IMR-90 (cell line): ENCODE data around the gene DMXL1. TPM values are rescaled to one million over a fixed set of nuclear protein-coding genes. Genes with fewer than 3 reads are reported as not detected.

ENCODE experiments used
- ATAC-seq: fragments of 200-7000 bp; cut with Tn5 transposase; 2 replicates; pipeline ENCODE4 v1.9.1; 2020; ENCODE audit warnings: low read depth, mild to moderate bottlenecking, moderate library complexity
- BruUV-seq: library from RNA; stranded (reverse); fragments of 400-500 nt; replicated peaks from 2 replicates; lab custom pipeline; 2021; lab: Mats Ljungman, UMichigan
- CTCF ChIA-PET: fragments of 300-600 bp; formaldehyde crosslinking; extraction: SDS; loops from one replicate; lab custom pipeline; 2021; ENCODE audit warnings: antibody characterized with exemption; lab: Yijun Ruan, JAX
- POLR2A ChIA-PET: fragments of 300-600 bp; sonication (Branson Sonifier 250); formaldehyde crosslinking; loops from one replicate; lab custom pipeline; 2022; ENCODE audit warnings: antibody characterized with exemption; ENCODE audit not compliant: unreplicated experiment; lab: Charles Lee
- DNase-seq: peaks from one replicate; pipeline ENCODE4 v3.0.0; 2013
- H2AFZ ChIP-seq: replicated peaks from 2 replicates; pipeline ENCODE3; 2013; ENCODE audit warnings: low read length, mild to moderate bottlenecking; ENCODE audit not compliant: poor library complexity
- H2AK5ac ChIP-seq: 2 replicates; pipeline ENCODE4 v1.6.1; 2013; ENCODE audit warnings: low read depth, low read length, inconsistent platforms
- H2AK9ac ChIP-seq: replicated peaks from 2 replicates; pipeline ENCODE3; 2013; ENCODE audit warnings: mild to moderate bottlenecking, low read depth, low read length, moderate library complexity; ENCODE audit not compliant: poor library complexity
- H2BK120ac ChIP-seq: 2 replicates; pipeline ENCODE4 v1.6.1; 2013; ENCODE audit warnings: low read depth, low read length, inconsistent platforms
- H2BK15ac ChIP-seq: 3 replicates; pipeline ENCODE4 v1.6.1; 2013; ENCODE audit warnings: low read depth, low read length, inconsistent platforms
- H2BK20ac ChIP-seq: 2 replicates; pipeline ENCODE4 v1.6.1; 2013; ENCODE audit warnings: low read depth, mild to moderate bottlenecking, inconsistent platforms, low read length, moderate library complexity
- H2BK5ac ChIP-seq: 2 replicates; pipeline ENCODE4 v1.6.1; 2013; ENCODE audit warnings: mild to moderate bottlenecking, low read depth, low read length, inconsistent platforms; ENCODE audit not compliant: poor library complexity, severe bottlenecking
- H3K14ac ChIP-seq: replicated peaks from 2 replicates; pipeline ENCODE4 v1.6.1; 2013; ENCODE audit warnings: low read depth, low read length, inconsistent platforms
- H3K18ac ChIP-seq: 2 replicates; pipeline ENCODE4 v1.6.1; 2013; ENCODE audit warnings: low read depth, low read length, control low read depth
- H3K23ac ChIP-seq: 2 replicates; pipeline ENCODE4 v1.6.1; 2013; ENCODE audit warnings: low read depth, low read length, inconsistent platforms
- H3K27ac ChIP-seq: 2 replicates; pipeline ENCODE4 v1.5.1; 2013; ENCODE audit warnings: mild to moderate bottlenecking, control low read depth, low read length; ENCODE audit not compliant: insufficient read depth
- H3K27me3 ChIP-seq: 2 replicates; pipeline ENCODE4 v1.6.1; 2013; ENCODE audit warnings: low read length; ENCODE audit not compliant: control insufficient read depth, insufficient read depth
- H3K36me3 ChIP-seq: 2 replicates; pipeline ENCODE4 v1.6.1; 2013; ENCODE audit warnings: low read length, mixed read lengths; ENCODE audit not compliant: control insufficient read depth, insufficient read depth
- H3K4ac ChIP-seq: 2 replicates; pipeline ENCODE4 v1.6.1; 2013; ENCODE audit warnings: low read depth, low read length, inconsistent platforms
- H3K4me1 ChIP-seq: 2 replicates; pipeline ENCODE4 v1.6.1; 2013; ENCODE audit warnings: low read length, mixed read lengths; ENCODE audit not compliant: control insufficient read depth, insufficient read depth
- H3K4me2 ChIP-seq: 2 replicates; pipeline ENCODE4 v1.6.1; 2013; ENCODE audit warnings: low read depth, mild to moderate bottlenecking, control low read depth, low read length, moderate library complexity
- H3K4me3 ChIP-seq: 2 replicates; pipeline ENCODE4 v1.5.1; 2013; ENCODE audit warnings: low read depth, mild to moderate bottlenecking, control low read depth, low read length, moderate library complexity; ENCODE audit not compliant: insufficient read depth
- H3K56ac ChIP-seq: 2 replicates; pipeline ENCODE4 v1.6.1; 2013; ENCODE audit warnings: low read length, inconsistent platforms; ENCODE audit not compliant: insufficient read depth; ENCODE audit errors: extremely low read depth
- H3K79me1 ChIP-seq, 2 experiments: 2 replicates each; pipeline ENCODE4 v1.6.1; 2013; ENCODE audit warnings: low read length in 2 of 2, inconsistent platforms in 1 of 2, low read depth in 1 of 2
- H3K9ac ChIP-seq: 2 replicates; pipeline ENCODE4 v1.6.1; 2013; ENCODE audit warnings: low read depth, low read length, control low read depth
- H3K9me1 ChIP-seq: 2 replicates; pipeline ENCODE4 v1.6.1; 2013; ENCODE audit warnings: low read length, inconsistent platforms; ENCODE audit not compliant: insufficient read depth
- H3K9me3 ChIP-seq: 2 replicates; pipeline ENCODE4 v1.6.1; 2013; ENCODE audit warnings: low read length; ENCODE audit not compliant: control insufficient read depth, insufficient read depth
- H4K20me1 ChIP-seq: 2 replicates; pipeline ENCODE4 v1.6.1; 2013; ENCODE audit warnings: low read length, inconsistent platforms; ENCODE audit not compliant: insufficient read depth
- H4K5ac ChIP-seq: 2 replicates; pipeline ENCODE4 v1.6.1; 2013; ENCODE audit warnings: mild to moderate bottlenecking, low read depth, low read length, control low read depth
- H4K8ac ChIP-seq, 2 experiments: 2 replicates each; pipeline ENCODE4 v1.6.1; 2013; ENCODE audit warnings: low read depth in 2 of 2, low read length in 2 of 2, control low read depth in 1 of 2, inconsistent platforms in 1 of 2
- H4K91ac ChIP-seq: 2 replicates; pipeline ENCODE4 v1.6.1; 2013; ENCODE audit warnings: low read depth, low read length, inconsistent platforms; ENCODE audit not compliant: insufficient read depth
- BHLHE40 ChIP-seq: fragments of 150-350 bp; IDR thresholded peaks from 2 replicates; pipeline ENCODE4 v1.6.1; 2016; ENCODE audit warnings: mild to moderate bottlenecking, low read depth, low read length
- CEBPB ChIP-seq: IDR thresholded peaks from 2 replicates; pipeline ENCODE4 v1.6.1; 2012; ENCODE audit warnings: low read depth, low read length, improper control_type of control experiment
- CHD1 ChIP-seq: IDR thresholded peaks from 2 replicates; pipeline ENCODE4 v1.6.1; 2012; ENCODE audit warnings: low read depth, low read length, improper control_type of control experiment
- MAZ ChIP-seq: IDR thresholded peaks from 2 replicates; pipeline ENCODE4 v1.6.1; 2012; ENCODE audit warnings: low read depth, mild to moderate bottlenecking, low read length, improper control_type of control experiment, moderate library complexity, borderline replicate concordance
- MXI1 ChIP-seq: IDR thresholded peaks from 2 replicates; pipeline ENCODE4 v1.6.1; 2012; ENCODE audit warnings: low read depth, mild to moderate bottlenecking, low read length, moderate library complexity, borderline replicate concordance
- NFE2L2 ChIP-seq: fragments of 150-350 bp; IDR thresholded peaks from 2 replicates; pipeline ENCODE4 v1.6.1; 2016; ENCODE audit warnings: low read depth, mild to moderate bottlenecking, low read length
- RAD21 ChIP-seq: IDR thresholded peaks from 2 replicates; pipeline ENCODE4 v1.6.1; 2012; ENCODE audit warnings: low read length, improper control_type of control experiment
- RCOR1 ChIP-seq: IDR thresholded peaks from 2 replicates; pipeline ENCODE4 v1.6.1; 2012; ENCODE audit warnings: mild to moderate bottlenecking, low read length, improper control_type of control experiment; ENCODE audit not compliant: insufficient replicate concordance
- RFX5 ChIP-seq: IDR thresholded peaks from 2 replicates; pipeline ENCODE4 v1.8.0; 2012; ENCODE audit warnings: low read depth, mild to moderate bottlenecking, low read length, moderate library complexity
- SMC3 ChIP-seq: fragments of 150-350 bp; IDR thresholded peaks from 2 replicates; pipeline ENCODE4 v1.6.1; 2016; ENCODE audit warnings: low read depth, mild to moderate bottlenecking, antibody characterized with exemption, low read length, moderate library complexity
- WGBS, 2 experiments: methylation state at CpG; one replicate each; pipeline versions ENCODE4 v1.1.5 to v1.1.7; 2013; ENCODE audit warnings: missing lambda C conversion rate in 2 of 2; ENCODE audit not compliant: insufficient read length in 1 of 2; ENCODE audit errors: extremely low coverage in 2 of 2; 5-methylcytosine and 5-hydroxymethylcytosine counted together
- dilution Hi-C: fragments of 300-500 bp; cut with HindIII; formaldehyde crosslinking; loops from one replicate; pipeline ENCODE4 v1.14.3; 2018; ENCODE audit warnings: low sequenced_read_pairs; ENCODE audit not compliant: unreplicated experiment
- in situ Hi-C: fragments of 300-500 bp; cut with MboI; formaldehyde crosslinking; loops from 3 replicates; pipeline ENCODE4 v1.14.3; 2019; ENCODE audit warnings: low sequenced_read_pairs, inconsistent platforms, mixed read lengths
- intact Hi-C: fragments of 100-400 bp; cut with micrococcal nuclease; formaldehyde crosslinking; loops from 2 replicates; pipeline ENCODE4 v1.10.0; 2022
- polyA plus RNA-seq, 3 experiments: library from polyadenylated mRNA; depleted of rRNA; stranded (reverse); fragments of >200 nt; gene quantifications; 2 replicates each; pipeline ENCODE4 v1.2.3, GENCODE V29; 2012; ENCODE audit warnings: low replicate concordance in 1 of 3
- total RNA-seq: library from RNA; depleted of rRNA; stranded (reverse); fragments of >200 nt; gene quantifications from 2 replicates; pipeline ENCODE4 v1.2.3, GENCODE V29; 2012
- TF ChIP-seq, protein P1 (sequence below): fragments of 150-350 bp; IDR thresholded peaks from 2 replicates; pipeline ENCODE4 v1.6.1; 2016; ENCODE audit warnings: low read depth, mild to moderate bottlenecking, low read length, moderate library complexity, borderline replicate concordance
- TF ChIP-seq, protein P2 (sequence below): fragments of 150-350 bp; IDR thresholded peaks from 2 replicates; pipeline ENCODE4 v1.6.1; 2017; ENCODE audit warnings: mild to moderate bottlenecking, antibody characterized with exemption, low read length, low read depth
- TF ChIP-seq, protein P3 (sequence below): conservative IDR thresholded peaks from 2 replicates; pipeline ENCODE4 v1.5.1; 2012; ENCODE audit warnings: mild to moderate bottlenecking, low read depth, low read length, improper control_type of control experiment

DMXL1 gene
- total and polyA plus RNA-seq, 2 of the 4 experiments (the other 2 are of a cell fraction) = 8.1 to 21.5 TPM

DNA sequence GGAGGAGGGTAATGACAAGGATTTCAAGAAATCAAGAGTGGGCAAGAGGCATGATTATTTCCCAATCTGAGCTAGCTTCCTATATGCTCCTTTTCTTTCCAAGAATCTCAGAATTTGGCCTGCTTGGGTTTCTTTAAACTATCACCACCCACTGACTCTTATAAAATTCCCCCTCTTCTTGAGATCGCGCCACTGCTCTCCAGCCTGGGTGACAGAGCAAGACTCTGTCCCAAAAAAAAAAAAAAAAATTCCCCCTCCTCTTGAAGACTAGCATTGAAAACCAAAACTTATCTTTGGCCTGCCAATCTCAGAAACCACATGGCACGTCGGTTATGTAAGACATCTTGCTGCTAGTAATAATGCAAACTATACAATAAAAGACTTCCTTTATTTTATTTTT lies 3.4 kb upstream of the DMXL1 start:
- Histone ChIP-seq H3K27ac (no peak overlapping the region), H4K8ac (no peak overlapping the region), H3K36me3 (no peaks in the 10 kb centered on the region), H2AK9ac (no peak overlapping the region), H4K5ac (no peak overlapping the region), H3K18ac (no peak overlapping the region), H2BK20ac (no peak overlapping the region), H2BK15ac (no peak overlapping the region), H3K79me1 (peaks cover 0 to 4% of the 10 kb centered on the region in 2 experiments; a peak in 1 of 4 replicates), H3K27me3 (no peaks in the 10 kb centered on the region), H3K4me1 (no peaks in the 10 kb centered on the region), H3K9ac (no peak overlapping the region), H3K14ac (no peak overlapping the region), H4K20me1 (no peaks in the 10 kb centered on the region), H3K4ac (no peak overlapping the region), H2BK120ac (no peak overlapping the region), H2AK5ac (no peak overlapping the region), H3K9me3 (no peaks in the 10 kb centered on the region), H4K91ac (no peak overlapping the region), H3K23ac (no peak overlapping the region), H2BK5ac (no peak overlapping the region), H3K9me1 (no peaks in the 10 kb centered on the region), H3K4me3 (no peak overlapping the region), H2AFZ (no peak overlapping the region), H3K56ac (no peak overlapping the region), H3K4me2 (no peak overlapping the region)
- DNase-seq = no peak
- WGBS, 2 experiments = no CpG with 5 or more reads among the region's 4 CpGs
- ChIA-PET CTCF (interaction anchor here (1.0 kb wide), 1 partner anchor 15 kb away, joined by 3 read pairs; no protein-coding TSS in a partner anchor), POLR2A (no interaction called here)
- intact Hi-C loops = no loop called here
- ATAC-seq = no peak
- TF ChIP-seq CEBPB = no peak
- no peak for TF ChIP-seq MXI1
- no peak for TF ChIP-seq RCOR1
- TF ChIP-seq CHD1 = no peak
- TF ChIP-seq, protein P1, sequence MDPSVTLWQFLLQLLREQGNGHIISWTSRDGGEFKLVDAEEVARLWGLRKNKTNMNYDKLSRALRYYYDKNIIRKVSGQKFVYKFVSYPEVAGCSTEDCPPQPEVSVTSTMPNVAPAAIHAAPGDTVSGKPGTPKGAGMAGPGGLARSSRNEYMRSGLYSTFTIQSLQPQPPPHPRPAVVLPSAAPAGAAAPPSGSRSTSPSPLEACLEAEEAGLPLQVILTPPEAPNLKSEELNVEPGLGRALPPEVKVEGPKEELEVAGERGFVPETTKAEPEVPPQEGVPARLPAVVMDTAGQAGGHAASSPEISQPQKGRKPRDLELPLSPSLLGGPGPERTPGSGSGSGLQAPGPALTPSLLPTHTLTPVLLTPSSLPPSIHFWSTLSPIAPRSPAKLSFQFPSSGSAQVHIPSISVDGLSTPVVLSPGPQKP = no peak
- no peak for TF ChIP-seq BHLHE40
- no peak for TF ChIP-seq MAZ
- TF ChIP-seq SMC3 = no peak
- no peak for TF ChIP-seq RFX5
- TF ChIP-seq RAD21 = no peak
- no peak for TF ChIP-seq NFE2L2
- TF ChIP-seq, protein P2, sequence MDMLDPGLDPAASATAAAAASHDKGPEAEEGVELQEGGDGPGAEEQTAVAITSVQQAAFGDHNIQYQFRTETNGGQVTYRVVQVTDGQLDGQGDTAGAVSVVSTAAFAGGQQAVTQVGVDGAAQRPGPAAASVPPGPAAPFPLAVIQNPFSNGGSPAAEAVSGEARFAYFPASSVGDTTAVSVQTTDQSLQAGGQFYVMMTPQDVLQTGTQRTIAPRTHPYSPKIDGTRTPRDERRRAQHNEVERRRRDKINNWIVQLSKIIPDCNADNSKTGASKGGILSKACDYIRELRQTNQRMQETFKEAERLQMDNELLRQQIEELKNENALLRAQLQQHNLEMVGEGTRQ = no peak
- TF ChIP-seq, protein P3, sequence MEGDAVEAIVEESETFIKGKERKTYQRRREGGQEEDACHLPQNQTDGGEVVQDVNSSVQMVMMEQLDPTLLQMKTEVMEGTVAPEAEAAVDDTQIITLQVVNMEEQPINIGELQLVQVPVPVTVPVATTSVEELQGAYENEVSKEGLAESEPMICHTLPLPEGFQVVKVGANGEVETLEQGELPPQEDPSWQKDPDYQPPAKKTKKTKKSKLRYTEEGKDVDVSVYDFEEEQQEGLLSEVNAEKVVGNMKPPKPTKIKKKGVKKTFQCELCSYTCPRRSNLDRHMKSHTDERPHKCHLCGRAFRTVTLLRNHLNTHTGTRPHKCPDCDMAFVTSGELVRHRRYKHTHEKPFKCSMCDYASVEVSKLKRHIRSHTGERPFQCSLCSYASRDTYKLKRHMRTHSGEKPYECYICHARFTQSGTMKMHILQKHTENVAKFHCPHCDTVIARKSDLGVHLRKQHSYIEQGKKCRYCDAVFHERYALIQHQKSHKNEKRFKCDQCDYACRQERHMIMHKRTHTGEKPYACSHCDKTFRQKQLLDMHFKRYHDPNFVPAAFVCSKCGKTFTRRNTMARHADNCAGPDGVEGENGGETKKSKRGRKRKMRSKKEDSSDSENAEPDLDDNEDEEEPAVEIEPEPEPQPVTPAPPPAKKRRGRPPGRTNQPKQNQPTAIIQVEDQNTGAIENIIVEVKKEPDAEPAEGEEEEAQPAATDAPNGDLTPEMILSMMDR = no peak
- dilution Hi-C loops = no loop called here
- no TSS peak for BruUV-seq
- in situ Hi-C loops = no loop called here
